Activated B cell treated with CpG ODN at 0.5 μM for 24 hours (primary cell): Measurements from ENCODE around the gene FGFR1OP2. TPM values are rescaled to one million over a fixed set of nuclear protein-coding genes. Genes with fewer than 3 reads are reported as not detected.
"Not testable (repeated sequence)": the region's sequence is repeated elsewhere in the genome, so short reads cannot be mapped to it uniquely, and the experiment has no call there.

Experiments used
- ATAC-seq: fragments of 200-7000 bp; cut with Tn5 transposase; one replicate; pipeline ENCODE4 v1.10.0; 2021; ENCODE audit warnings: low read depth, mild to moderate bottlenecking, moderate library complexity
- CTCF ChIA-PET: fragments of 350-600 bp; sonication (Branson Sonifier 250); formaldehyde crosslinking; loops from one replicate; lab custom pipeline; 2021; ENCODE audit warnings: antibody characterized with exemption; lab: Charles Lee
- POLR2A ChIA-PET: fragments of 350-600 bp; sonication (Branson Sonifier 250); formaldehyde crosslinking; loops from one replicate; lab custom pipeline; 2021; ENCODE audit warnings: antibody characterized with exemption; lab: Charles Lee
- DNase-seq: peaks from one replicate; pipeline ENCODE4 v3.0.0; 2022
- H3K27ac Mint-ChIP-seq: one replicate; pipeline ENCODE4 v1.8.0; 2020; ENCODE audit warnings: mixed read lengths
- H3K27me3 Mint-ChIP-seq: one replicate; pipeline ENCODE4 v1.8.0; 2021; ENCODE audit warnings: mixed read lengths
- H3K36me3 Mint-ChIP-seq: one replicate; pipeline ENCODE4 v1.8.0; 2021; ENCODE audit warnings: low read depth, mixed read lengths
- H3K4me1 Mint-ChIP-seq: one replicate; pipeline ENCODE4 v1.8.0; 2021; ENCODE audit warnings: mixed read lengths
- H3K4me3 Mint-ChIP-seq: one replicate; pipeline ENCODE4 v1.8.0; 2020; ENCODE audit warnings: mild to moderate bottlenecking, mixed read lengths
- H3K9me3 Mint-ChIP-seq: one replicate; pipeline ENCODE4 v1.8.0; 2020; ENCODE audit warnings: mixed read lengths
- CTCF ChIP-seq: fragments of 200-600 bp; IDR thresholded peaks from one replicate; pipeline ENCODE4 v1.8.0; 2022; ENCODE audit warnings: antibody characterized with exemption, mild to moderate bottlenecking
- intact Hi-C: fragments of 100-400 bp; cut with micrococcal nuclease; formaldehyde crosslinking; loops from one replicate; pipeline ENCODE4 v1.15.1; 2024
- total RNA-seq: library from RNA; stranded (reverse); gene quantifications from 2 replicates; pipeline ENCODE4 v1.2.3, GENCODE V29; 2022

The FGFR1OP2 gene
- total RNA-seq = 42.7 and 45.0 TPM in 2 replicates

- CTCF ChIA-PET = no interaction called here
- POLR2A ChIA-PET = interaction anchor here (0.5 to 1.4 kb wide), 6 partner anchors 75 to 192 kb away, joined by 3 to 5 read pairs (median 4); partner anchors contain the start of genes MED21 and TM7SF3
- Mint-ChIP-seq H3K27me3 (no peaks in the 10 kb centered on the region), H3K4me3 (peak within 1 kb of the TSS; percentile 99), H3K9me3 (no peaks in the 10 kb centered on the region), H3K4me1 (peaks cover 73% of the 10 kb centered on the region), H3K36me3 (peaks cover 28% of the 10 kb centered on the region), H3K27ac (peak within 1 kb of the TSS; percentile 99)
- intact Hi-C loops = loop anchor here (1.0 to 10.0 kb wide), 12 partner anchors 34 to 1743 kb away; partner anchors contain the start of genes DNAI7, ETFRF1, ITPR2 and MRPS35
- DNase-seq = peak; percentile 89
- peak; percentile 92 for ATAC-seq
- TF ChIP-seq CTCF = no peak
Measured at GRCh38 chr12:26937863-26938700, at the start of gene FGFR1OP2, which contains the start of gene INTS13. Gene FGFR1OP2, plus strand, starts transcription at chr12:26938470. Its CDS starts 15,689 bp downstream, at chr12:26954159. Gene INTS13, minus strand, starts transcription at chr12:26937981. Its CDS starts 1,178 bp downstream, at chr12:26936803.

GRCh38 chr12:26890784-26891183 is 47.5 kb upstream of the FGFR1OP2 start:
- H3K27ac Mint-ChIP-seq = no peak overlapping the region
- H3K4me3 Mint-ChIP-seq = no peak overlapping the region
- TF ChIP-seq CTCF = no peak
- ATAC-seq = no peak
- no peak for DNase-seq
- H3K36me3 Mint-ChIP-seq = no peaks in the 10 kb centered on the region
- intact Hi-C loops = no loop called here
- H3K27me3 Mint-ChIP-seq = no peaks in the 10 kb centered on the region
- ChIA-PET CTCF (no interaction called here), POLR2A (interaction anchor here (1.1 kb wide), 1 partner anchor 124 kb away, joined by 3 read pairs; the partner anchor contains the start of gene TM7SF3)
- no peaks in the 10 kb centered on the region for H3K9me3 Mint-ChIP-seq
- H3K4me1 Mint-ChIP-seq = no peaks in the 10 kb centered on the region

GRCh38 chr12:26891704-26892103 is 46.6 kb upstream of the FGFR1OP2 start:
- H3K36me3 Mint-ChIP-seq = no peaks in the 10 kb centered on the region
- no peak for TF ChIP-seq CTCF
- no peaks in the 10 kb centered on the region for H3K27me3 Mint-ChIP-seq
- no peaks in the 10 kb centered on the region for H3K4me1 Mint-ChIP-seq
- ATAC-seq (no peak), DNase-seq (no peak)
- no peak overlapping the region for H3K27ac Mint-ChIP-seq
- H3K9me3 Mint-ChIP-seq = no peaks in the 10 kb centered on the region
- H3K4me3 Mint-ChIP-seq = no peak overlapping the region
- intact Hi-C loops = no loop called here
- ChIA-PET CTCF (interaction anchor here (0.7 kb wide), 1 partner anchor 13 kb away, joined by 3 read pairs; no protein-coding TSS in a partner anchor), POLR2A (interaction anchor here (1.1 kb wide), 1 partner anchor 123 kb away, joined by 3 read pairs; the partner anchor contains the start of gene TM7SF3)

- H3K27ac Mint-ChIP-seq = no peak overlapping the region
- CTCF ChIA-PET = no interaction called here
- no peak for TF ChIP-seq CTCF
Measured at GRCh38 chr12:26895672-26896071, 42.6 kb upstream of the FGFR1OP2 start.

GRCh38 chr12:26896913-26897312 is 41.4 kb upstream of the FGFR1OP2 start:
- H3K4me3 Mint-ChIP-seq = no peak overlapping the region
- DNase-seq (no peak), ATAC-seq (no peak)
- POLR2A ChIA-PET = no interaction called here
- no peak overlapping the region for H3K27ac Mint-ChIP-seq
- no peaks in the 10 kb centered on the region for H3K9me3 Mint-ChIP-seq
- no peak for TF ChIP-seq CTCF
- H3K4me1 Mint-ChIP-seq = no peaks in the 10 kb centered on the region
- H3K27me3 Mint-ChIP-seq = no peaks in the 10 kb centered on the region
- CTCF ChIA-PET = interaction anchor here (1.6 kb wide), 1 partner anchor 12 kb away, joined by 5 read pairs; no protein-coding TSS in a partner anchor
- peaks cover 28% of the 10 kb centered on the region for H3K36me3 Mint-ChIP-seq
- intact Hi-C loops = no loop called here

More at GRCh38 chr12:26895672-26896071, 42.6 kb upstream of the FGFR1OP2 start:
- POLR2A ChIA-PET = no interaction called here
- Mint-ChIP-seq H3K4me1 (no peaks in the 10 kb centered on the region), H3K9me3 (no peaks in the 10 kb centered on the region), H3K27me3 (no peaks in the 10 kb centered on the region), H3K36me3 (peaks cover 17% of the 10 kb centered on the region), H3K4me3 (no peak overlapping the region)
- intact Hi-C loops = no loop called here
- ATAC-seq (no peak), DNase-seq (no peak)

GRCh38 chr12:26903396-26903795 is 34.9 kb upstream of the FGFR1OP2 start:
- H3K4me1 Mint-ChIP-seq, POLR2A ChIA-PET, H3K9me3 Mint-ChIP-seq, intact Hi-C loops, DNase-seq, H3K27me3 Mint-ChIP-seq, CTCF ChIA-PET, H3K27ac Mint-ChIP-seq, ATAC-seq, H3K4me3 Mint-ChIP-seq: not testable (repeated sequence)
- H3K36me3 Mint-ChIP-seq = peaks cover 81% of the 10 kb centered on the region
